HG03575 (cell line): ENCODE data around the gene PTPN1.

Experiments used
- ATAC-seq: cut with Tn5 transposase; IDR thresholded peaks from one replicate; pipeline ENCODE4 v1.9.1; 2021; ENCODE audit not compliant: unreplicated experiment, insufficient number of reproducible peaks, low FRiP score; ENCODE audit errors: extremely low read depth

Gene PTPN1

GRCh38 chr20:50582591-50583234 lies 72.5 kb downstream of the PTPN1 start:
- ATAC-seq, result no peak

GRCh38 chr20:50583442-50584150 lies 73.4 kb downstream of the PTPN1 start:
- ATAC-seq, result no peak

GRCh38 chr20:50584687-50585086 lies 74.5 kb downstream of the PTPN1 start:
- no peak for ATAC-seq

GRCh38 chr20:50585214-50585613 lies 75.0 kb downstream of the PTPN1 start:
- no peak for ATAC-seq

DNA sequence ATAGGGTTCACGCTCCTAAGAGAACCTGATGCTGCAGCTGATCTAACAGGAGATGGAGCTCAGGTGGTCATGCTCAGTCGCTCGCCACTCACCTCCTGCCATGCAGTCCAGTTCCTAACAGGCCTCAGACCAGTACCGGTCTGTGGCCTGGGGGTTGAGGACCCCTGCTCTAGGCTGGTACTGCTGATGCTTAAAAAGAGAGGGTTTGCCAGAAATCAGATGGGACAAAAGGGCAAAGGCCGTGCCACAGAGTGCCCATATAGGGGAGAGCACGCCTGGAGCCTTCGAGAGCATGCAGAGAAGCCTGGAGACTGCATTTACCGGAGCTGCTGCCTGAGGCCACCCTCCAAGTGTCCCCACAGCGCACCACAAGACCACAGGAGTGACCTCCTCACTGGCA lies 75.5 kb downstream of the PTPN1 start:
- ATAC-seq, result no peak

DNA sequence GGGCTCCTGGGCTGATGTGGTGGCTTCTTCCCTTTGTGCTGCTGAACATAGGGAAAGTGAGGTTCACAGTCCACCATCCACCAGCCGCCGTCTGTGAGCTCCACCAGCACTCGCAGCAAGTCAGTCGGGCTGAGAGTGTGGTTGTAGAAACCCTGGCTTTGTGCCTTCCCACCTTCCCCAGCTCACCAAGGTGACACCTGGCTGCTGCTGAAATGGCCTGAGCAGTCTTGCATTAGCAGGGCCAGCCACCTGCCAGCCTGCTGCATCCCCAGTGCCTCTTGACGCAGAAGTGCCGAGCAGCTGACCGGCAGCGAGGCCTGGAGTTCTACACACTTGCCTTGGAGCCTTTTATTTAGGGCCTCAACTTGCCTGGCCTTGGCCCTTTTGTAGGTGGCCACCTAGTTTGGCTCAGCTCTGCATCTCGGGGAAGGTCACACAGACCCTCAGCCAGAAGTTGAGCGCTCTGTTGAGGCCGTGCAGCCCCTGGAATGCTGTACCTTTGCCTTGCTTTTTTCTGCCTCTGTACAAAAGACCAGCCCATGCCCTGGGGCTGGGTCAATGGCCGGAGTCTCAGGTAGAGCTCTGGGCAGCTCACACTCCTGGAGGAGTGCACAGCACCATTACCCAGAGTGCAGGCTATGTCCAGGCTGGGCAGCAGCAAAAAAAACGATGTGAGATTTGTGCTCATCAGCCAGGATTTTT lies 76.5 kb downstream of the PTPN1 start:
- ATAC-seq, result no peak

GRCh38 chr20:50587291-50587961 lies 77.2 kb downstream of the PTPN1 start:
- ATAC-seq, result no peak

- no peak for ATAC-seq
Measured at GRCh38 chr20:50588034-50588736, 78.0 kb downstream of the PTPN1 start.

GRCh38 chr20:50589548-50590347 lies 79.6 kb downstream of the PTPN1 start:
- ATAC-seq, result no peak

DNA sequence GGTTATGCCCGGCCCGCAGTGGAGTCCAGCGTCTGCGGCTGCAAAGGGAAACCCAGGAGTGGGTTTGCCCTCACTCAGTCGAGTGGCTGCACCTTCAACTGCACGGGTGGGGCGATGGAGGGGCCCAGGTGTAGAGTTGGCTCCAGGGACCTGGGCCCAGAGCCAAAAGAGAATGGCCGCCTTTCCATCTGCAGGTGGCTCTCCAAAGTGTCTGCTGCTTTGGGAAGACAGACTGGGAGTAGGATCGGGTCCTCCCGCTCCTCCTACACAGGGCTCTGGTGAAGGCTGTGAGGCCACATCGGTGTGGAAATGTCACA lies 80.1 kb downstream of the PTPN1 start:
- no peak for ATAC-seq

DNA sequence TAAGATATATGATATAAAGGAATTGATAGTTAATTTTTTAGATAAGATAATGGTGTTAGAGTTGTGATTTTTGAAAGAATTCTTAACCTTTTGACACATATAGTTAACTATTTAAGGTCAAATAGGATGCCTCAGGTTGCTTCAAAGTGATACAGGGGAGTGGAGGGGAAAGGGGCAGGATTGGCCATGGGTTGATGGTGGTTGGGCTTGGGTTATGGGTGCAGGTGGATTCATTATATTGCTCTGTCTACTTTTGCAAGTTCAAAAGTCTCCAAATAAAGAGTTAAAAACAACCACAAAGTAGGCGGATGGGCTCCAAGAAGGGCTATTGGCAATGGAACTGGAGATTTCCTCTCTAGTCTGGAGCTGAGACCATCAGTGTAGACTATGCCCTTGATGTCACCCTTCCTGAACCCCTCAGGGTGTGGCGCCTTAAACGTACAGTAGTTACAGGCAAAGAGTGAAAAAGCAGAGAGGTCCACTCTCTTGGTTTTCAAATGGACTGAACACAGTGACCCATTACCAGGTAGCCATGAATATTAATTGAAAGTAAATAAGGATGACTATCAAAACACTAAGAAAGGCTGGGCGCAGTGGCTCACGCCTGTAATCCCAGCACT lies 81.2 kb downstream of the PTPN1 start:
- ATAC-seq, result no peak

GRCh38 chr20:50592282-50593004 lies 82.3 kb downstream of the PTPN1 start:
- ATAC-seq, result no peak

DNA sequence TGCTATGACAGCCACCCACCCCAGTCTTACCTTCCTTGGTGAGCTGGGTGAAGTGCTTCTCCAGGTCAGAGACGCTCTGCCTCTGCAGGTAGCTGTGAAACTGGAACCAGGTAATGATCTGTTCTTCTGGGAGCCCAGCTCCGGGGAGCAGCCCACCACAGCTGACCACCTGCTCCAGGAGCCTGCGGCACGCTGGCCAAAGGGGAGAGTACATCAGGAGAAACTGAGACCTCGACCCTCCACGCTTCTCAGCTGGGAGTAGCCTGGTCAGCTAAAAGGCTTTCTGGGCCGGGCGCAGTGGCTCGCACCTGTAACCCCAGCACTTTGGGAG lies 82.8 kb downstream of the PTPN1 start:
- ATAC-seq, result no peak

DNA sequence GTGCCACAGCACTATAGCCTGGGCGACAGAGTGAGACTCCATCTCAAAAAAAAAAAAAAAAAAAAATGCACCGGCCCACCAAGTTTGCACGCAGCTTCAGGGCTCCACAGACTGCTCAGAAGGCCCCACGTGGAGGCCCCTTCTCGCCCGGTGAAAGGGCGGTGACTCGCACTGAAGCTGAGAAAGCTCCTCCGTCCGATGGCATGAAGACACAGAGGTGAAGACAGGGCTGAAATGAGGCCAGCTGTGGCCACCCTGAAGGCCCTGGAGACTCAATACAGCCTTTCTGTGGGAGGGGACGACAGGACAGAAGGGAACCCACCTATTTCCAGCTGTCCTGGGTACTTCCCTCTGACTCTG lies 84.0 kb downstream of the PTPN1 start:
- ATAC-seq, result no peak

GRCh38 chr20:50594591-50595432 lies 84.6 kb downstream of the PTPN1 start:
- ATAC-seq, result no peak

DNA sequence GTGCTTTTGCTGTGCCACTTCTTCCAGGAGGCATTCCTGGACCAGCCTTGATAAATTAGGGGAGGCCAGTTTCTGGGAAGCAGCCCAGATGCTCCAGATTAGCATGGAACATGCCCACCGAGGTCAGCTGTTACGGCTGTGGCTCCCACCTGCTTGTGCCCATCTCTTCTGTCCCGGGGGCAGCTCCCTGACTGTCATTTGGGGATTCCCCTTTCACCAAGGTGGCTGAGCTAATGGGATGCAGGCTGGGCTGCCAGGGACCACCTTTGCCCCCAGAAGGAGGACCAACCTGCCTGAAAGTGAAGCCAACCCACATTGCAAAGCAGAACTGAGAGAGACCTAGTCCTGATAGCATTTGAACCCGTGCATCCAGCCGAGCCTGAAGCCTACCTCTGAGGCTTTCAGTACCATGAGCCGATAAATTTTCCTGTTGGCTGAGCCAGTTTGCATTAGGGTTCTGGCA lies 85.3 kb downstream of the PTPN1 start:
- ATAC-seq, result no peak
